Thymus (tissue), 11 donors: Measurements from ENCODE around the gene SELENBP1. TPM values are rescaled to one million over a fixed set of nuclear protein-coding genes. Genes with fewer than 3 reads are reported as not detected.

ENCODE experiments used
- DNase-seq, 9 donors: peaks; one replicate each; pipeline ENCODE4 v3.0.0-alpha.2; 2013; ENCODE audit warnings: low spot score in 9 of 9, low read depth in 6 of 9, missing footprints in 1 of 9
- H3K27ac ChIP-seq, 2 donors: one replicate each; pipeline ENCODE4 v1.5.1; 2013; ENCODE audit warnings: control low read depth in 1 of 2, low read depth in 1 of 2, low read length in 1 of 2, mild to moderate bottlenecking in 1 of 2, moderate library complexity in 1 of 2
- H3K27me3 ChIP-seq, 2 donors: one replicate each; pipeline ENCODE4 v1.5.1; 2013; ENCODE audit warnings: low read length in 1 of 2; ENCODE audit not compliant: control insufficient read depth in 2 of 2, insufficient read depth in 1 of 2
- H3K36me3 ChIP-seq, 2 donors: one replicate each; pipeline ENCODE4 v1.5.1; 2013; ENCODE audit warnings: low read length in 1 of 2, mild to moderate bottlenecking in 1 of 2, moderate library complexity in 1 of 2; ENCODE audit not compliant: control insufficient read depth in 2 of 2, insufficient read depth in 2 of 2
- H3K4me1 ChIP-seq, 2 donors: one replicate each; pipeline ENCODE4 v1.5.1; 2013; ENCODE audit warnings: low read length in 2 of 2; ENCODE audit not compliant: control insufficient read depth in 2 of 2, insufficient read depth in 2 of 2
- H3K4me3 ChIP-seq, 2 donors: one replicate each; pipeline ENCODE4 v1.5.1; 2013; ENCODE audit warnings: low read length in 2 of 2, control low read depth in 1 of 2, mild to moderate bottlenecking in 1 of 2
- H3K9me3 ChIP-seq, 2 donors: one replicate each; pipeline ENCODE4 v1.5.1; 2013; ENCODE audit warnings: low read length in 1 of 2, mild to moderate bottlenecking in 1 of 2; ENCODE audit not compliant: control insufficient read depth in 2 of 2, insufficient read depth in 1 of 2
- WGBS: extraction: QIAGEN DNeasy Blood & Tissue Kit; methylation state at CpG from one replicate; pipeline ENCODE4 v1.1.7; 2013; 5-methylcytosine and 5-hydroxymethylcytosine counted together
- polyA plus RNA-seq: library from polyadenylated mRNA; stranded (reverse); fragments of 200-250 nt; gene quantifications from one replicate; pipeline ENCODE4 v1.2.3, GENCODE V29; 2013
- total RNA-seq: library from RNA; stranded (reverse); fragments of 120-200 nt; gene quantifications from one replicate; pipeline ENCODE4 v1.2.4, GENCODE V29; 2013
- donor health status: healthy.

SELENBP1 gene
- total and polyA plus RNA-seq, 2 donors, result 6.1 to 6.4 TPM

DNA sequence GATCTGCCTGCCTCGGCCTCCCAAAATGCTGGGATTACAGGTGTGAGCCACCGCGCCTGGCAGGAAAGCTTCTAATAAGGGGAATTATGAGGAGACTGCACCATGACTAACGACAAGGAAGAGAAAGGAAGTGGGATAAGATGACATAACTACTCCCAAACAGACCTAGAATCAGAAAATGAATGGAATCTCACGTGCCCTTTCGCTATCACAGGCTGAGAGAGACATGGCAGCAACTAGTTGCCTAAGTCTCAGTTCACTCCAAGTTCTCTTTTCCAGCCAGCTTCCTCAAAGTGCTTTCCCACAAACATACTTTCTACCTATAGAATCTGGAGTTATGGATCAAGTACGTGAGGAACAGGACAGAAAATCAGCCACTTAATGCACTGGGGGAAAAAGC, 47.3 kb downstream of the SELENBP1 start:
- Histone ChIP-seq H3K4me1 (peaks cover 20 to 21% of the 10 kb centered on the region in 2 donors), H3K36me3 (peaks cover 32 to 41% of the 10 kb centered on the region in 2 donors), H3K27ac (no peak overlapping the region), H3K9me3 (no peaks in the 10 kb centered on the region), H3K4me3 (no peak overlapping the region), H3K27me3 (no peaks in the 10 kb centered on the region)
- DNase-seq, result no peak
- WGBS, result 97% methylated on average over 7 of the region's 7 CpGs

DNA sequence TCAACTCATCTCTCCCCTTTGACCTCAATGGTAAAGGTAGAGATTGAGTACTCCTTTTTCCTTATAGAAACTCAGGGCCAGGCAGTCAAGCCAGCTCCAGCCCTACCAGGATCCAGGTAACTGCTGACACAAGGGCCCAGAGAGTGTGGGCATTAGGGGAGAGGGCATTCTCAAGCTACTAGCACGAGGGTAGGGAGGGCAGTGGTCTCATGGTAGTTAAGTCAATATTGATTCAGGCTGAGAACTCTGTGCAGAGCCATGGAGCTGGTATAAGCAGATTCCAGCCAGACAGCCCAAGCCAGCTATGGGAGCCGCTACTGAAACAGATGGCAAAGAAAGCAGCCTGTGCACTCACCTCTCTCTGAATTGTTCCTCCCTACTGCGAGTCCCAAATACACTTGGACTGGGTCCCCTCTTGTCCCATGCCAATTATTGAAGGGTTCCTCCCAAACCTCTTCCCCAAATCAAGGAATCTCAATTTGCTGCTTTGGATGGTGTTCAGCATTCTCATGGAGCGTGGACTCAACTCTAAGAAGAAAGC, 48.0 kb downstream of the SELENBP1 start:
- Histone ChIP-seq H3K27ac (no peak overlapping the region), H3K4me3 (no peak overlapping the region), H3K36me3 (peaks cover 37 to 45% of the 10 kb centered on the region in 2 donors), H3K27me3 (no peaks in the 10 kb centered on the region), H3K4me1 (peaks cover 20 to 21% of the 10 kb centered on the region in 2 donors), H3K9me3 (no peaks in the 10 kb centered on the region)
- 97% methylated on average over 4 of the region's 4 CpGs for WGBS
- no peak for DNase-seq

DNA sequence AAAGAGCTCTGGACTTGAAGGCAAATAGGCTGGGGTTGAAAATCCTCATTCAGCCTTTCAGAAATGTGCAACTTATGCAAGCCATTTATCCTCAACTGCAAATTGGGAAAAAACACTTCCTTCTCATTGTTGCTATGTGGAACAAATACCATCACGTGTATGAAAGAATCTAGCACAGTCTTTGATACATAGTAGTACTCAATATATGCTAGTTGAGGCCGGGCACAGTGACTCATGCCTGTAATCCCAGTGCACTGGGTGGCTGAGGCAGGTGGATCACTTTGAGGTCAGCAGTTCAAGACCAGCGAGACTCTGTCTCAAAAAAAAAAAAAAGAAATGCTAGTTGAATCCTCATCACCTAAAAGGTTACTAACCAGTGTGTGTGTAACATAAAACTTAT, 53.5 kb downstream of the SELENBP1 start:
- H3K27ac ChIP-seq, result no peak overlapping the region
- no peak for DNase-seq
- no peaks in the 10 kb centered on the region for H3K4me1 ChIP-seq
- 97% methylated on average over 3 of the region's 3 CpGs for WGBS
- no peaks in the 10 kb centered on the region for H3K27me3 ChIP-seq
- peaks cover 57 to 67% of the 10 kb centered on the region in 2 donors for H3K36me3 ChIP-seq
- no peak overlapping the region for H3K4me3 ChIP-seq
- H3K9me3 ChIP-seq, result no peaks in the 10 kb centered on the region

DNA sequence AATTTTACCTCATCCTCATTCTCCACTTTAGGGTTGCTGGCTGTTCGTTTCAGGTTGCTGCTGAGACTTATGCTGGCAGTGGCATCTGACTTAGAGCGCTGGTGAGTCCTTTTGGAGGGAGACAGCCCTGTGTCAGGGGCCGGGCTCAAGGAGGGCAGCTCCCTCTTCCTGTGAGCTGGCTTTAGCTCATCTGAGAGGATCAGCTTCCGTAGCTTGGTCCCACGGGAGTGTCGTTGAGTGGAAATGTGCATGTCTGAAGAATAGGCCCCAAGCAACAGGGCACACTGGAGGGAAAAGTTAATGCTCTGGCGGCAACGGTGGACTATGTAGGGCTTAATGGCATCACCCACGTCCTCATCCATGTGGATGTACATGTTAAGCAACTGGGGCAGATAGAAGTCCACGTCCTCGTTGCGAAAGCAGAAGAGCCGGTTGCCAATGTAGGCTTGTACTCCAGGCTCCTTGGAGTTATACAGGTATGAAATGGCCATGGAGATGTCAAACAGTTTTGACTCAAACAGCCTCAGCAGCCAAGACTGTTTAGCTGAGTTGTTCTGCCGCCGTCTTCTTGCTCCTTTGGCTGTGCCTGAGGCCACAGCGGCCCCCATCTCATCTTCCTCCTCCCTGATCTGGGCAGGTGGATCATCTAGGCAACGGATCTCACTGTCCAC, 56.8 kb downstream of the SELENBP1 start:
- no peaks in the 10 kb centered on the region for H3K9me3 ChIP-seq
- no peak overlapping the region for H3K4me3 ChIP-seq
- H3K4me1 ChIP-seq, result no peaks in the 10 kb centered on the region
- 98% methylated on average over 17 of the region's 17 CpGs for WGBS
- H3K27me3 ChIP-seq, result no peaks in the 10 kb centered on the region
- peaks cover 63 to 86% of the 10 kb centered on the region in 2 donors for H3K36me3 ChIP-seq
- no peak overlapping the region for H3K27ac ChIP-seq
- DNase-seq, result no peak

Other genes with a start within 250 kb of the SELENBP1 start
- gene SEMA6C, start 226.1 kb downstream of the SELENBP1 start, total RNA-seq, result 1.5 TPM
- gene SEMA6C, start 226.1 kb downstream of the SELENBP1 start, polyA plus RNA-seq, result 24.3 TPM
- 30.0 TPM for gene TNFAIP8L2, start 216.1 kb downstream of the SELENBP1 start, total RNA-seq
- gene TNFAIP8L2, start 216.1 kb downstream of the SELENBP1 start, polyA plus RNA-seq, result 32.8 TPM
- gene LYSMD1, start 206.8 kb downstream of the SELENBP1 start, total RNA-seq, result 11.9 TPM
- 7.7 TPM for gene LYSMD1, start 206.8 kb downstream of the SELENBP1 start, polyA plus RNA-seq
- 63.8 TPM for gene SCNM1, start 206.6 kb downstream of the SELENBP1 start, total RNA-seq
- 75.2 TPM for gene SCNM1, start 206.6 kb downstream of the SELENBP1 start, polyA plus RNA-seq
- gene TMOD4, start 196.7 kb downstream of the SELENBP1 start, total RNA-seq, result 0.38 TPM
- 1.0 TPM for gene TMOD4, start 196.7 kb downstream of the SELENBP1 start, polyA plus RNA-seq
- gene VPS72, start 182.5 kb downstream of the SELENBP1 start, total RNA-seq, result 47.2 TPM
- 40.2 TPM for gene VPS72, start 182.5 kb downstream of the SELENBP1 start, polyA plus RNA-seq
- gene PIP5K1A, start 174.2 kb downstream of the SELENBP1 start, total RNA-seq, result 30.7 TPM
- gene PIP5K1A, start 174.2 kb downstream of the SELENBP1 start, polyA plus RNA-seq, result 29.8 TPM
- gene PSMD4, start 118.0 kb downstream of the SELENBP1 start, total RNA-seq, result 272 TPM
- gene PSMD4, start 118.0 kb downstream of the SELENBP1 start, polyA plus RNA-seq, result 157 TPM
- gene ZNF687, start 90.4 kb downstream of the SELENBP1 start, total RNA-seq, result 9.8 TPM
- gene ZNF687, start 90.4 kb downstream of the SELENBP1 start, polyA plus RNA-seq, result 11.1 TPM
- gene PI4KB, start 45.3 kb downstream of the SELENBP1 start, total RNA-seq, result 29.0 TPM
- 31.8 TPM for gene PI4KB, start 45.3 kb downstream of the SELENBP1 start, polyA plus RNA-seq
- 89.4 TPM for gene RFX5, start 25.5 kb downstream of the SELENBP1 start, total RNA-seq
- 32.9 TPM for gene RFX5, start 25.5 kb downstream of the SELENBP1 start, polyA plus RNA-seq
- gene PSMB4, start 26.9 kb upstream of the SELENBP1 start, total RNA-seq, result 345 TPM
- 371 TPM for gene PSMB4, start 26.9 kb upstream of the SELENBP1 start, polyA plus RNA-seq
- 18.5 TPM for gene POGZ, start 86.8 kb upstream of the SELENBP1 start, total RNA-seq
- gene POGZ, start 86.8 kb upstream of the SELENBP1 start, polyA plus RNA-seq, result 33.5 TPM
- gene CGN, start 138.7 kb upstream of the SELENBP1 start, total RNA-seq, result 0.90 TPM
- gene CGN, start 138.7 kb upstream of the SELENBP1 start, polyA plus RNA-seq, result 2.8 TPM
- gene TUFT1, start 167.6 kb upstream of the SELENBP1 start, total RNA-seq, result 2.1 TPM
- gene TUFT1, start 167.6 kb upstream of the SELENBP1 start, polyA plus RNA-seq, result 6.9 TPM
- gene SNX27, start 239.3 kb upstream of the SELENBP1 start, total RNA-seq, result 9.2 TPM
- 6.5 TPM for gene SNX27, start 239.3 kb upstream of the SELENBP1 start, polyA plus RNA-seq